Measurements from ENCODE around the gene ENTR1.

Gene ENTR1, protein sequence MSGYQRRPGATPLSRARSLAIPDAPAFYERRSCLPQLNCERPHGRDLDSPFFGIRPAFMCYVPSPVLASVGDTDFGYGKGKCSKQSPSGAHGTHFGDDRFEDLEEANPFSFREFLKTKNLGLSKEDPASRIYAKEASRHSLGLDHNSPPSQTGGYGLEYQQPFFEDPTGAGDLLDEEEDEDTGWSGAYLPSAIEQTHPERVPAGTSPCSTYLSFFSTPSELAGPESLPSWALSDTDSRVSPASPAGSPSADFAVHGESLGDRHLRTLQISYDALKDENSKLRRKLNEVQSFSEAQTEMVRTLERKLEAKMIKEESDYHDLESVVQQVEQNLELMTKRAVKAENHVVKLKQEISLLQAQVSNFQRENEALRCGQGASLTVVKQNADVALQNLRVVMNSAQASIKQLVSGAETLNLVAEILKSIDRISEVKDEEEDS

DNA sequence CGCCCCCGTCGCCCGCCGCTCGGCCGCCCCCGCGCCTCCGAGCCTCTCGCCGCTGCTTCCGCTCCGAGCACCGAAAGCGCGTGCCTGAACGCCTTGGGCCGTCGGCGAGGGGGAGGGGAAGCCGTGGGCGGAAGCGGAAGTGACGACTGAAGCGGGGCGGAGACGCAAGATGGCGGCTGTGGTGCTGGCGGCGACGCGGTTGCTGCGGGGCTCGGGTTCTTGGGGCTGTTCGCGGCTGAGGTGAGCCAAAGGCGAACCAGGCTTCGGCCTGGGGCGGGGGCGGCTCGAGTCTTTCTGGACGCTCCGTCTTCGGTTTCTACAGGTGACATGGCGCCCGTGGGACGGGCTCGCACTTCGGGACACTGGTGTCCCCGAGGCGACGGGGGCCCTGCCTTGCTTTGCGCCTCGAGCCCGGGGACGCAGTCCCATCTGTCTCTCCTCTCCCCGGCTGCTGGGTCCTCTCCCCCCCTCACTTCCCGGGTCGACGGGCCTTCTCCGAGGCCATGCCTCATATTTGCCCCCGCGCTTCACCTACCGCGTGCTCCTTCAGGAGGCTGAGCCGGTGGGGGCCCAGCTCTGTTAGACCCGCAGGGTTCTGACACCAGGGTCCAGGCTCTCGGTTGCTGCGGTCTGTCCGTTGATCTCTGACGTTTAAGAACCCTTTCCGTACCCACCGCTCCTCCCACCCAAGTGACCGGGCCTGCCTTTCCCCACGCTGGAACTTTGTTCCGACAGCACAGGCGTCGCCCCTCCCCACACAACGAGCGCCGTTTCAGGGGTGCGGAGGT lies at the start of gene ENTR1, which contains the start of gene PMPCA:
ENTR1 (minus strand) TSS at position 115 of the 788 bp plus-strand sequence. CDS start 217 bp downstream, outside the sequence.
PMPCA (plus strand) TSS at position 159 of the 788 bp plus-strand sequence; CDS start at position 170, 11 bp downstream.
- peak; percentile 93 for DNase-seq (ENCODE audit: low spot score)

DNA sequence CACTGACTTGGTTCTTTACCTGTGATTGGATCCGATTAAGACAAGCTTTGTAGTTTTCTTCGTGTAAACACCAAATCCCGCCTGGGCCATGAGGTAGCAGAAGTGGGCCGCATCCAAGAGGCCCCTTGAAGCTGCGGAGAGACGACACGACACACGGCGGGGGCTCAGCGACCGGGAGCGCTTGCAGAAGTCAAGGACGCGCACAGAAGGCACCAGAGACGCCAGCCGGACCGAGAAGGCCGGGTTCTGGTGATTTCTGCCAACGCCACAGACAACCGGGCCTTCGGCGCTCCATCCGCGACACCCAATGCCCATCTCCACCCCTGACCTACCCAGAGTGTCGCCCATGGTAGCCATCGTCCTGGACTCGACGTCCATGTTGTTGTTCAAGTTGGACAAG lies 49.0 kb upstream of the ENTR1 start:
- no peak for DNase-seq (ENCODE audit: low spot score)

DNA sequence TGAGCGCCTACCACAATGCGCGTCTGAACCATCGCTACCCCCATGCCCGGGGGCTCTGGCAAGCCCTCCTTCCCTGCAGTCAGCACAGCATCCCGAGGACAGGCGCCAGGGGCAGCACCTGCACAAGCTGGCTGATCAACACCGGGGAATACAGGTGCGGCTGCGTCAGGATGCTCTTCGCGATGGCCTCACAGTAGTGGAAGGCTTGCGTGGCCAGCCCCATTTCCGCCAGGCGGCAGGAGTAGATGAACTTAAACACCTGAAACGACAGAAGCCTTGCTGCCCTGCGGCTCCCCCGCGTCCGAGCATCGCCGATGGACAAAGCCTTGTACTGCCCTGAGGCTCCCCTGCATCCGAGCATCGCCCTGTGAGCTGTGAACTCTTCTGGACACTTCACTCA lies 46.9 kb upstream of the ENTR1 start:
- no peak for DNase-seq (ENCODE audit: low spot score)

DNA sequence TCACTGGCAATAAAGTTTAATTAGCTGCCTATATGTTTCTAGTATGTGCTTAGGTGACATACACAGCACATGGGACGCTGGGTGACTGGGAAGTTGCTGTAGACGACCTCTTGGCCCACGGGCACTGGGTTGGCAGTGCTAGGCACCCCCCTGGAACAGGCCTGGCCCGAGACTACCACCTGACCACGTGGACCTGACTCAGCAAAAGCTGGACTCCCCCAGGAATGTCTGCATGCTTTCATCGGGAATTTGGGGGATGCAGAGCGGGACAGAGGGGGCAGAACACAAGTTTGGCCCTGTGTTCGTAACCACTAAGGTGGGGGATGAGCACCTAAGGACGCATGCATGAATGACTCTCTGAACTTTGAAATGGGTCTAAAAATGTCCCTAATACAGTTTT lies 45.8 kb upstream of the ENTR1 start:
- DNase-seq (ENCODE audit: low spot score): no peak

DNA sequence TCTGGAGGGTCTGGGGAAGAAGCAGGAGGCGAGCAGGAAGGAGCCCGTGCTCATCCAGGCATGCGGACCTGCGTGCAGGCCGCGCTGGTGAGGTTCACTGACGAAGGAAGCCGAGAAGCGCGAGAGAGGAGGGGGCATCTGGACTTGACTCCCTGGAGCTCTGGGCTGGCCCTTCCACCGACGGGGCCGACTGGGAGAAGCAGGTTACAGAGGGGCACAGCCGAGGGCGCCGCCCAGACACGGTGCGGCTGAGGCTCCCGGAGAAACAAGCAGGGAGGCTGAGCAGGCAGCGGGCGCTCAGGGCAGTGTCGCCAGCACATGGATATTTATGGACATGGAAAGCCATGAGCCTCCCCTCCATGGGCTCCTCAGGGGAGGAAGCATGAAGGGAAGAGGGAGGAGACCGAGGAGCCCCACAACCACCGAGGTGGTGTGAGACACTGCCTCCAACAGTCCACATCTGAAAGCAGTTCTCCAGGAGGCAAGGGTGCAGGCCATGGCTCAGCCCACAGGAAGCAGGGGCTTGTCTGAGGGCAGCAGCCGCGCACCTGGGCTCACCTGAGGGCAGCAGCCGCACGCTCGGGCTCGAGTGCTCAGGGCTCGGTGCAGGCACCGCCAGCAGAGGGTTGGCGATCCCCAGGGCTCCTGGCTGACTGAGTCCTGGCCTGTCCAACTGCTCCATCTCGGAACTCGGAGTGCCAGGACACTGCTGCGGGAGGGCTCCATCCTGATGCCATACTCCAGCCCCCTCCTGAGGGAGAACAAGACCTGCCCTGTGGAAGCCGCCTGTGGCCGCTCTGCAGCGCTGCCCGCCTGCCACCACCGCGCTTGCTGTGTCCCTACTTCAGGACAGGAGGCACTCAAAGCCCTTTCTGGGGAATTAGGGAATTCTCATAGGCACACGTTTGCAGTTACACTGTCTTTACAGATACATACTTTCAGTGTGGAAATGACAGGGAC lies 44.9 kb upstream of the ENTR1 start:
- no peak for DNase-seq (ENCODE audit: low spot score)

DNA sequence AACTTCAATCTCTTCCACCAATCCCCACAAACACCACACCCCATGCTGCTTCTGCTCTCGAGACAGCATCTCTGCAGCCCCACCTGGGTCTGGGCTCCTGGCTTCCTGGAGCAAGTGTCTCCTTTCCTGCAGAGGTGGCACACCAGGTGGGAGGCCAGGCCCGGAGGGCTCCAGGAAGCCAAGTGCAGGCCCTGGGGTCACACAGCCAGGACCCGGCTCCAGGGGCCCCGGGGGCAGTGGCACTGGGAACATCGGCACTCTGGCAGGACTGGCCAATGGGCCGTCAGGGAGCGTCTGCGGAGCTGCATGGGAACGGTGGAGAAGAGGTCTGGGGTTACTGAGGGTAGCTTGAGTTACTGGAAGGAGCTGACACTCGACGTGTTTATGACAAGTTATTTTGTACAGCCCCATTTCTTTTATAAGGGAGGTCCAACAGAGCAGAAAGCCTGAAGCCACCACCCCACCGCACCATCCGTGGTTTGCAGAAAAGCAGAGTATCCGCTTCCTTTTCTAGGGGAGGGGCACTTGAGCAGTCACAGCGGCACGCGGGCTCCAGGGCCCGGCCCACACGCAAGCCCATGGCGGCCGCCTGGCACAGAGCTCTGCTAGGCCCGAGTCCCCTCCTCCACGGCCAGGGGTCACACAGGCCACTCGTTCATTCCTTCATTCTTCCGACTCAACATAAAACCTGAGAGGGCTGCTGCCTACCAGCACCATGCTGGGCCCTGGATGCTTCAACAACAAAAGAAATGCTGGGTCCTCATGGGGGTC lies 43.8 kb upstream of the ENTR1 start:
- DNase-seq (ENCODE audit: low spot score): no peak

DNA sequence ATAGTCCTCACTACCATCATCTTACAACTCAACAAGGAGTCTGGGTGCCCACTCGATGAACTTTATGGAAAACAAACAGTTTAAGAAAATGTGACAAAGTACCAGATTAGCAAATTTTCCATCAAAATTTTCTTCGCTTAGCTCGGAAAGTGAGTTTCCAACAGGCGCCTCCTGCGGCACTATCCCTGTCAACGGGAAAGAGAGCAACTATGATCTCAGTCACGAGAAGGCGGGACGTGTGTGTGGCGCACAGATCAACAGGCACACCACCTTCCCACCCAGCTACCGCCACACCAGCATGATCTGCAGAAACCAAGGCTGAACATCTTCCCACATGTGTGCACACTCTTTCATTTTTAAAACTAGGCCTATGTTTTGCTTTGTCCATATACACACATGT lies 42.9 kb upstream of the ENTR1 start:
- DNase-seq (ENCODE audit: low spot score): no peak

DNA sequence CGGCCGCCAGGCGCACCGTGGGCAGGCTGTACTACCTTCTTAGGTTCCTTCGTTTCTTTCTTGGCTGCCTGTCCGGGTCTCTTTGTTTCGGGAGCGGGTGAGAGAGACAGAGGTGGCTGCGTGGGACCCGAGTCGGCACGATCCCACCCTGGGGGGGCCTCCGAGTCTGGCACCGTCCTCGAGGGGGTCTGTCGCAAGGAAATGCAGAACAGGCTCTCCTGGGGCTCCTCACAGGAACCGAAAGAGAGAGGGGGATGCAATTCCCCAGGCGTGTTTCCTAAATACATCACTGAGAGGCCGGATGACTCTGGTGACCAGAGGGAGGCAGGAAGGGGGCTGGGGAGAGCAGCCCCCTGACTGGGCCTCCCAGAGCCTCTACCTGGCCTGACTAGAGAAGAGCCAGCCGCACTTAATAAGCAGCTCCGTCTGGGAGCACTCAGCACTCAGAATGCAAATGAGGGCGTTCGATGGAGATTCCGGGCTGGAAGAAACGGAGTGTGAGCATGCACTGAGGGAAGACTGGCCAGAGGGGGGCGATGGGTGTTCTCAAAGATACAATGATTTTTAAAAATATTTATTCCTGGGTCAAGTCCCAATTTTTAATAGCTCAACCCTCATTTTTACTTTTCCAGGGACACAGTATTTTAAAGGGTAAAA lies 40.9 kb upstream of the ENTR1 start:
- DNase-seq (ENCODE audit: low spot score): no peak

DNA sequence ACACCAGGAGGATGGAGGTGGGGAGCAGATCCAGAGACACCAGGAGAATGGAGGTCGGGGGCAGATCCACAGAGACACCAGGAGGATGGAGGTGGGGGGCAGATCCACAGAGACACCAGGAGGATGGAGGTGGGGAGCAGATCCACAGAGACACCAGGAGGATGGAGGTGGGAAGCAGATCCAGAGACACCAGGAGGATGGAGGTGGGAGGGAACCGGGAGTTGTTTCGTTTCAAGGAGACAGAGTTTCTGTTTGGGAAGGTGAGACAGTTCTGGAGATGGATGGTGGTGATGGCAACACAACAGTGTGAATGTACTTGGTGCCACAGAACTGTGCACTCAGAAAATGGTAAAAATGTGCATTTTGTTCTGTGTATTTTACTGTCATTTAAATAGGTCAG lies 38.2 kb upstream of the ENTR1 start:
- DNase-seq (ENCODE audit: low spot score): no peak

DNA sequence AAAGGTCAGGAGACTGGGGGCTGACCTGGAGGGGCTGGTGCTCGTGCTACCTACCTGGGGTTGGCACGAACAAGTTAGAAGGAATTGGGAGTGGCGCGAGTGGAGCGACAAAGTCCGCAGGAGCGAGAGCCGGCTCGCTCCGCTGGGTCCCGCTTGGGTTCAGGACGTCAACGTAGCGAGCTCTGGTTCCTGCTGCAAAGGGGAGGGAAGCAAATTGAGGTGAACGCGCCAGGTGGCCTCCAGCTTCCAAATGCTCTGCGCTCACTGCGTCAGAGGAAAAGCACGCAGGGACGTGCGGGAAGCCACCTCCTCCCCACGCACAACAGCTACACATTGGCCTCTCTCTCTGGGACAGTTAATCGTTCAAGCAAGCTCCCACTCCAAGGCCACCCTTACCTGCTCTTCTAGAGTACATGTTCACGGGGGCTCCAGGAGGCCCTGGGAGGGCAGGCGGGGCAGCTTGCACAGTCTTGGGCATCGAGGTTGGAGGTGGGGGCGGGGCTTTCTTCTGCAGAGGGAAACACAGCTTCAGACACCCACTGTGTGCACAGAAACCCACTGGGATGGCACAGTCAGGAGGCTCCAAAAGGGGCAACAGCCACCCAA lies 36.9 kb upstream of the ENTR1 start:
- DNase-seq (ENCODE audit: low spot score): no peak

DNA sequence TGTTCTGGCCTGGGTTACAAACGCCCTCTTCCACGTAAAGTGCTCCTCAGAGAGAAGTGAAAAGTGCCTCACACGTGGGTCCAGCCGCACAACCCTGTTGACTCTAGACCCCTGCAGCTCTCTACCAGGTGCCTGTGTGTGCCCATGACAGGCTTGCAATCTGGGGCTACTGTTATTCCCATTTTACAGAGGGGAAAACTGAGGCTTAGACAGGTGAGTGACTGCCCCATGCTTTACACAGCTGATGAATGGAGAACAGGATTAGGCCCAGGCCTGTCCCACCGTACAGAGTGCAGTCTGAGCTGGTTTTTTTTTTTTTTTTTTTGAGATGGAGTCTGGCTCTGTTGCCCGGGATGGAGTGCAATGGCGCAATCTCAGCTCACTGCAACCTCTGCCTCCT lies 35.4 kb upstream of the ENTR1 start:
- DNase-seq (ENCODE audit: low spot score): no peak

DNA sequence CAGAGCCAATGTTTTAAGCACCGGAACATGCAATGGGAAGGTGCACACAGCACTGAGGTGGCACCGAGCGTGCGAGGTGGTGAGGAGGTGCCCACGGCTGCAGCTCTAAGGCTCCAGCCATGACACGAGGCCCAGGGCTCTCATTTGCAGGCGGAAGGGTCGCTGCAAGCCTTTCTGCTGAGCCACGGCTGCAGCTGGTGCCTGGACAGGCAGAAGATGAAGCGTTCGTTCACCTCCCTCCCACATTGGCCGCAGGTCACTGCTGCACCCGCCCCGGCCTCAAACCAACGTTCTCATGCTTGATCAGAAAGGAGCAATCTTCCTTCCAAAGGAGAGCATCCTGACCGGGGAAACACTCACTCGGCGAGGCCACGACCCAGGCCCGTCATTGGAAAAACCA lies 33.7 kb upstream of the ENTR1 start:
- no peak for DNase-seq (ENCODE audit: low spot score)

DNA sequence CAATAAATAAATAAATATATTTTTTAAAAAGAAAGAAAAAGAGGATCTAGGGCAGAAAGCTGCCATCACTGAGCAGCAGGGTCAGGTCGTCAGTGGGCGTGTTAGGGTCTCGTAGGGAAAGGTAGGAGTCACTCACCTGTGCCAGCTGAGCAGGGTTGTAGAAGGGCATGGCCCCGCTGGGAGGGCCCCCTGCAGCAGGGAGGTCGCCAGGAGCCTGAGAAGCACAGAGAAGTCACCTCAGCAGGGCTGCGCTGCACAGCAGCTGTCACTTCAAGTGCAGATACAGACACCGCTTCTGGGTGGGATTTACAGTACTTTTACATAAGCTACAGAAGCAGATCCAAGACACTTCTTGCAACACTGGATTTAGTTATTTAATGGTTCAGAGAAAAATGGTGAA lies 33.3 kb upstream of the ENTR1 start:
- no peak for DNase-seq (ENCODE audit: low spot score)

DNA sequence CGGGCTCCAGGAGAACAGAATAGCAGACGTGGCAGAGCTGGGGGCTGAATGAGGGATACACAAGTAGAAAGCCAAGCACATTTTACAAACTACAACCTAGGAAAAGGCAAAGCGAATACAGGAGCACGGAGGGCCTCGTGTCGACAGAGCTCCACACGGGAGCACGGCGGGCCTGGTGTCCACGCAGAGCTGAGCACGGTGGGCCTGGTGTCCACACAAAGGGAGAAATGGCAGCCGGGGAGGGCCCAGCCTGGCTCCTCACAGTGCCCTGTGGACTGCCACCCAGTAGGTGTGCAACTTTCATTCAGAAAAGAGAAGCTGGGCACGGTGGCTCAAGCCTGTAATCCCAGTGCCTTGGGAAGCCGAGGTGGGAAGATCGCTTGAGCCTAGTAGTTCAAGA lies 32.7 kb upstream of the ENTR1 start:
- DNase-seq (ENCODE audit: low spot score): no peak

DNA sequence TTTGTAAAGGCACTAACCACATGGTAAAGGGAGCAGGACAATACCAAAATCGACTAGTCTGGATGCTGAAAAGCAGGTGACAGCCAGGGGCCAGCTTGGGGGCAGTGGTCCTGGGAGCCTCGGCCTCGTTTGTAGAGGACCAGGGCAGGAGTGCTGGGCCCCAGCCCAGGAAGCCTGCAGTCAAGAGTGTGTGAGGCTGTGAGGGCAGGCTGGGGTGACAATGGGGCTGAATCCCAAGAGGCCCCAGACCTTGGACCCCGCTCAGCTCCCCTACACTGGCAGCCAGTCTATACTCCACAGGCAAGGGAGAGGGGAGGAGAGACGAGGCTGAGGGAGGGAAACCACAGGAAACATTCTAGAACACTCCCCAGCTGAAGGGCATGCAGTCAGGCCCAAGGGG lies 31.9 kb upstream of the ENTR1 start:
- DNase-seq (ENCODE audit: low spot score): no peak

DNA sequence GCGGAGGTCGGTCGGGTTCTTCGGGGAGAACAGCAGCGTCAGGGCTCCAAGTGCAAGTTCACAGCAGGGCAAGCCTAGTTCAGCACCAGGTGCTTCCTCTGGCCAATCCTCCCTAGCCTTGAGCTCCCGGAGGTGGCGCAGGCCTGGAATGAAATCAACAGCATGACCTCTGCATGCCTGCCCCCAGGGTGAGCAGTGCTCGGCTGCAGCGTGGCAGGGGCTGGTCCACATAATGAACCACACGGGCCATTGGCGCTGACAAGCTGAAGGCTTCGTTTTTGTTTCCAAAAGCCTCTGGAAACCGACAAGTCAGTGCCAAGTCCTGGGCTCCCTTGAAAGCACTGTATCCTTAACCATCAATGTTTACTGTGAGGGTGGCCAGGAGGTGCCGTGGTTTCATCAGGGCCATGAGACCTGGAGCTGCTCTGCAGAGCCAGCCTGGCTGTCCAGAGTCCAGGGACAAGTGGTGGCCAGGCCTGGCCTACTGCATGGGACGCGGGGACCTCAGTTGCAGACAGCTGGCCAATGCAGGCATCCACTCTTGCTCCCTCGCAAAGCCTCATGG lies 31.3 kb upstream of the ENTR1 start:
- DNase-seq (ENCODE audit: low spot score): no peak

DNA sequence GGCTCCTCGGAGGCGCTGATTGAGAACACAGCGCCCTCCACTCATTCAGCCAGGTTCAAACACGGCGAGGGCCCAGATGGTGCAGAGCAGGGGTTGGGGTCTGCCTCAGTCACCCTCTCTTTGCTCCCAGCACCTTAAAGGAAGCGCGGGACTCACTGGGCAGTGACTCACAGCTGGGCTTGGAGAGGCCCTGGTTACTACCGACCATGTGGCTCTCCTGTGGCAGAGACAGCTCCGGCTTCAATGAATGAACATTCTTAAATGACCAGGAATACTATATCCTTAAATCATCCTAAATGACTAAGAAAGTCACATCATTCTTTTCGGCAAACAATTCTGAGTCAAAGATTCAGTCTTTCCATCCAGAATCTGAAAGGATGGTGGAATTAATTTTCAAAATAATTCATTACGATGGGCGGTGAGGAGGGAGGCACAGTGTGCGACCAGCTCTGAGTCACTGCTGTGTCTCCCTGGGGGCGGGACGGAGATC lies 30.8 kb upstream of the ENTR1 start:
- DNase-seq (ENCODE audit: low spot score): no peak

DNA sequence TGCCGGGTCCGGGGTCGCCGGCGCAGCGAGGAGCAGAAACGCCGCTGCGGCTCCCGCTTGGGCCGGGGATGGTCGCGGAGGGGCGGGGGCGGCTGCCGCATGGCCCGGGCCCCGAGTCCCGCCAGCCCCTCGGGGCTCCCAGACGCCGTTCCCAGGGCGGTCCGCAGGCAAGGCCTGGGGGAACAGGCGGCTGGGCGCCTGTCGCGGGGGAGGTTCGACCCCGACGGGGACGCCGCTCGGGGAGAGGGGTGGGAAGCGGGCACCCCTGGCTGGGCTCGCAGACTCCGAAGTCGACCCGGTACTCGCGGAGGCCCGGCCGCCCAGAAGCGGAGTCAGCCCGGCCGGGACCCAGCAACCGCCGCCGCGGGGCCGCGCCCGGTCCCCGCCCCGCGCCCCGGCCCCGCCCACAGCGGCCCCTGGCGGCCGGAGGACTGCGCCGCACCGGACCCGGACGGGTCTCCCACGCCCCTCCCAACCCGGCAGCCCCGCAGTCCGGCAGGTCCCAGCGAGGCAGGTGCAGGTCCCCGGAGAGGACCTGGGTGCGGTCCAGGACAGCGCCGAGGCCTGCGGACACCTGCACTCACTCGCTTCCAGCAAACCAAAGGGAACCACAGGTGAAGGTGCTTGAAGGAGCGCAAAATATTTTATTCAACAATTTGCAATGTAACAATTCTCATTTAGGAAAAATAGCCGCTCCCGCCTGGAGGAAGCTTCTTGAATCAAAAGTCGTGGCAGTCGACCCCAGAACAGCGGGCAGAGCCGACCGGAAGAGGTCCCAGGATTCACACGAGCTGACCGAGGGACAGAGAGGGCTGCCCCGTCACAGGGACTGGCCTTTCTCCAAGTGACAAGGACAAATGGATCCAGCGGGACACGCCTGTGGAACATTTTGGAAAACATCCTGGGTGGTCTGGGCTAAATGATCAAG lies 29.3 kb upstream of the ENTR1 start, which contains the start of gene INPP5E:
INPP5E (minus strand) TSS at position 365 of the 928 bp plus-strand sequence. CDS start 426 bp downstream, outside the sequence.
- DNase-seq (ENCODE audit: low spot score): peak; percentile 90

Data from ecto neural progenitor cell (in vitro differentiated cells).